ENCODE results near the gene ATP10A. TPM values are rescaled to one million over a fixed set of nuclear protein-coding genes. Genes with fewer than 3 reads are reported as not detected.

ATP10A gene
- total RNA-seq, 1 donor from 2014 or later = 0.58 TPM

DNA sequence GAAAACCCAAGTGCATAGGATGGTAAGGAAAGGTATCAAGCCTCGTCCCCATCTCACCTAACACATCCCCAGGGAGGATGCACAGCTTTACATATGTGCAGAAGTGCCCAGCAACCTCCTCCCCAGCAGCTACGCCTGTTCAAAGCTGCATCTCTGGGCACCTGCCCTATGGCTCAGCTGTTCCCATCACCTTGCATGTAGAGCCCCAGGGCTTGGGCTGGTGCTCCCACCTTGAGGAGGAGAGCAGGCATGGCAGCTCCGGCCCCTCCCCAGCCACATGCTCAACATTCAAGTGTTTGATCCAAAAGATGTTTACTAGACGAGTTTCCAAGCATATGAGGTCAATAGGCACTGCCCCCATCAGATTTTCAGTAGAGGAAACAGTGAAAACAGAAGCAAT is 173.5 kb downstream of the ATP10A start:
- intact Hi-C loops (cut with micrococcal nuclease) = no loop called here
- peaks cover 24% of the 10 kb centered on the region for H3K27me3 ChIP-seq (ENCODE audit: low read depth)
- no peak for DNase-seq

DNA sequence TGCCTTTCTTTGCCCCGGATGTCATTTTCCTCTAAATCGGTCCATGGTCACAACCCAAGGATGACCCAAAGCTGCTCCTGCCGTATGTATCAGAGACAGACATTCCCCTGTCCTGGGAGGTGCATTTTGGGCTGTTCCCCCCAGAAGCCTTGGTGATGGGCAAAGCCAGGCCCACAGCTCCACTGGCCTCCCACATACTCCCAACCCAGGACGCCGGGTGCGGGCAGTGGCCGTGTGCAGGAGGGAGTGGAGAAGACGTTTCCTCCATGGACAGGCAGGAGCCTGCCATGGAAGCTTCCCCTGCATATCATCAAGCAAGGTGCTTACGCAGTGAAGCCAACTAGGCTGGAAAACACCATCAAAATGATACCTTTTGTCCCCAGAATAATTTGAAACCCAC is 175.0 kb downstream of the ATP10A start:
- Histone ChIP-seq H3K36me3 (no peaks in the 10 kb centered on the region), H3K9me3 (replicated peaks) (no peaks in the 10 kb centered on the region), H3K27ac (replicated peaks) (no peak overlapping the region), H3K4me1 (peaks cover 16% of the 10 kb centered on the region), H3K27me3 (ENCODE audit: low read depth) (peaks cover 24% of the 10 kb centered on the region), H3K4me3 (no peak overlapping the region)
- DNase-seq = no peak
- intact Hi-C loops (cut with micrococcal nuclease) = no loop called here
- TF ChIP-seq, protein P1, sequence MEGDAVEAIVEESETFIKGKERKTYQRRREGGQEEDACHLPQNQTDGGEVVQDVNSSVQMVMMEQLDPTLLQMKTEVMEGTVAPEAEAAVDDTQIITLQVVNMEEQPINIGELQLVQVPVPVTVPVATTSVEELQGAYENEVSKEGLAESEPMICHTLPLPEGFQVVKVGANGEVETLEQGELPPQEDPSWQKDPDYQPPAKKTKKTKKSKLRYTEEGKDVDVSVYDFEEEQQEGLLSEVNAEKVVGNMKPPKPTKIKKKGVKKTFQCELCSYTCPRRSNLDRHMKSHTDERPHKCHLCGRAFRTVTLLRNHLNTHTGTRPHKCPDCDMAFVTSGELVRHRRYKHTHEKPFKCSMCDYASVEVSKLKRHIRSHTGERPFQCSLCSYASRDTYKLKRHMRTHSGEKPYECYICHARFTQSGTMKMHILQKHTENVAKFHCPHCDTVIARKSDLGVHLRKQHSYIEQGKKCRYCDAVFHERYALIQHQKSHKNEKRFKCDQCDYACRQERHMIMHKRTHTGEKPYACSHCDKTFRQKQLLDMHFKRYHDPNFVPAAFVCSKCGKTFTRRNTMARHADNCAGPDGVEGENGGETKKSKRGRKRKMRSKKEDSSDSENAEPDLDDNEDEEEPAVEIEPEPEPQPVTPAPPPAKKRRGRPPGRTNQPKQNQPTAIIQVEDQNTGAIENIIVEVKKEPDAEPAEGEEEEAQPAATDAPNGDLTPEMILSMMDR (IDR thresholded peaks at IDR 0.05; ENCODE audit: borderline replicate concordance) = no peak

More for the DNA sequence above, 173.5 kb downstream of the ATP10A start:
- TF ChIP-seq, protein P1 (IDR thresholded peaks at IDR 0.05; ENCODE audit: borderline replicate concordance) = no peak
- Histone ChIP-seq H3K36me3 (no peaks in the 10 kb centered on the region), H3K4me1 (peaks cover 1% of the 10 kb centered on the region), H3K9me3 (replicated peaks) (no peaks in the 10 kb centered on the region), H3K4me3 (no peak overlapping the region), H3K27ac (replicated peaks) (no peak overlapping the region)

DNA sequence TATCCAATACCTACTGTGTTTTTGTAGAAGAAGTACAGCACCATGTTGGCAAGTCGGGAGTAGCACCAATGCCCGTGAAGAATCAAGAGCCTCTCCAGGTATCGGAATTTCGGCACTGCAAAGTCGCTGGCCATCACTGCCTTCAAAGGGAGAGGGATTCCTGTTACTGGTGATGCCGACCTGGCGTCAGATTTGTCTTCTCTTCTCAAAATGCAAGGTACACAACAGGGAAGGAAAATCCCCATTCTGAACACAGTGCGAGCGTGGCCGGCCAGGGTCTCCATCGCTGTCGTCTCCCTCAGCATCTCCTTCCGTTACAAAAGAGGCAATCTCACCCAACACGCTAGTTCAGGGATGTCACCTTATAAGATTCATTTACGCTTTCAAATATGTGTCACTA is 175.4 kb downstream of the ATP10A start:
- DNase-seq = no peak
- H3K36me3 ChIP-seq = no peaks in the 10 kb centered on the region
- H3K4me3 ChIP-seq = no peak overlapping the region
- peaks cover 20% of the 10 kb centered on the region for H3K4me1 ChIP-seq
- intact Hi-C loops (cut with micrococcal nuclease) = no loop called here
- H3K27me3 ChIP-seq (ENCODE audit: low read depth) = peaks cover 24% of the 10 kb centered on the region
- no peaks in the 10 kb centered on the region for H3K9me3 ChIP-seq (replicated peaks)
- TF ChIP-seq, protein P1 (IDR thresholded peaks at IDR 0.05; ENCODE audit: borderline replicate concordance) = no peak
- H3K27ac ChIP-seq (replicated peaks) = no peak overlapping the region

DNA sequence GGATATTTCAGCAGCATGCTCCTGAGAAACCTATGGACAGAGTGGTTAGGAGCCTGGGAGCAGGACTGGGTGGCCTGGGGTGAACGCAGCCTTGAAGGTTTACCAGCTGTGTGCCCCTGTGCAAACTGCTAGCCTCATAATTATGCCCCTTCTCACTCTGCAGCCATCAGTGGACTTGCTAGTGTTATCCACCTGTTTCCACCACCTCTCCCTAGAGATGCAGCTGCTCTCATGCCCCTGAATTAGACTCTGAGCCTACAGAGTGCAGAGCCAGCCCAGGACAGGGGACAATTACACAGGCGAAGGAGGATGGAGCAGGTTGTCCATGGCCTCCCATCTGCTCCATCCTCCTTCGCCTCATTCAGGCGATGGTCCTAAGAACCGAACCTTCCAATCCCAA is 175.9 kb downstream of the ATP10A start:
- DNase-seq = no peak

DNA sequence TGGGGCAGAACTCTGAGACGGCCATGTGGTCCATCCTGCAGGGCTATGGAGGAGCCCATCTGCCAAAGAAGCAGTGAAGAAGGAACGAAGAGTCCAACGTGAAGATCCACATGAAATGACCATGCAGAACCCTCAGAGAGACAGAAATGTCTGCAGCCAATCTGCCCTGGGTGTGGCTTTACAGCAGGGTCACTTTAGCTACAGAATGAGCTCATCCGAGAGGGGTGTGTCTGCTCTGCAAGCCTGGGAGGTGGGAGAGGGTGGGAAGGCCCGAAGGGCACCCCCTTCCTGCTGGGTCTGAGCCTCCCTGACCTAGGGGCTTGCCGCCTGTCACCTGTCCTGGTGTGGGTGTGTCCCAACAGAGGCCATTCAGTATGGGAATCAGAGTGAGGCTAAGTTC is 176.3 kb downstream of the ATP10A start:
- intact Hi-C loops (cut with micrococcal nuclease) = no loop called here
- H3K4me1 ChIP-seq = peaks cover 28% of the 10 kb centered on the region
- no peak overlapping the region for H3K27ac ChIP-seq (replicated peaks)
- H3K9me3 ChIP-seq (replicated peaks) = no peaks in the 10 kb centered on the region
- no peak overlapping the region for H3K4me3 ChIP-seq
- peaks cover 24% of the 10 kb centered on the region for H3K27me3 ChIP-seq (ENCODE audit: low read depth)
- TF ChIP-seq, protein P1 (IDR thresholded peaks at IDR 0.05; ENCODE audit: borderline replicate concordance) = no peak
- DNase-seq = no peak
- H3K36me3 ChIP-seq = no peaks in the 10 kb centered on the region

More for the DNA sequence above, 175.9 kb downstream of the ATP10A start:
- Histone ChIP-seq H3K9me3 (replicated peaks) (no peaks in the 10 kb centered on the region), H3K36me3 (no peaks in the 10 kb centered on the region), H3K27me3 (ENCODE audit: low read depth) (peaks cover 24% of the 10 kb centered on the region), H3K4me3 (no peak overlapping the region), H3K27ac (replicated peaks) (no peak overlapping the region), H3K4me1 (peaks cover 25% of the 10 kb centered on the region)
- TF ChIP-seq, protein P1 (IDR thresholded peaks at IDR 0.05; ENCODE audit: borderline replicate concordance) = no peak
- intact Hi-C loops (cut with micrococcal nuclease) = no loop called here

All from left ventricle myocardium inferior (tissue), 1 donor.